HEK293 (cell line): ENCODE measurements around the gene SNCAIP.

Source experiments
- CTCF ChIA-PET: fragments of 350-600 bp; formaldehyde crosslinking; extraction: SDS; loops from one replicate; lab custom pipeline; 2021; ENCODE audit warnings: antibody characterized with exemption; lab: Yijun Ruan, JAX
- POLR2A ChIA-PET: fragments of 300-600 bp; formaldehyde crosslinking; extraction: SDS; loops from one replicate; lab custom pipeline; 2020; ENCODE audit warnings: antibody characterized with exemption, inconsistent platforms; lab: Yijun Ruan, JAX
- H3K27ac ChIP-seq: fragments of 200-500 bp; sonication (Bioruptor generic); 2 replicates; pipeline ENCODE4 v1.5.1; 2014; ENCODE audit warnings: low read depth, low read length, control low read depth, inconsistent platforms; ENCODE audit errors: extremely low read depth
- H3K36me3 ChIP-seq, 2 experiments: fragments of 200-500 bp in 1 of 2; sonication (Bioruptor generic) in 1 of 2; 1 replicate in 1 of 2; 2 replicates in 1 of 2; pipeline ENCODE4 v1.5.1; 2014 to 2017; ENCODE audit warnings: inconsistent platforms in 2 of 2, low read length in 2 of 2; ENCODE audit not compliant: control insufficient read depth in 2 of 2, insufficient read depth in 1 of 2
- H3K4me1 ChIP-seq: fragments of 200-500 bp; sonication (Bioruptor generic); 2 replicates; pipeline ENCODE4 v1.5.1; 2014; ENCODE audit warnings: mild to moderate bottlenecking, low read length, inconsistent platforms; ENCODE audit not compliant: control insufficient read depth, insufficient read depth
- H3K4me3 ChIP-seq: 2 replicates; pipeline ENCODE4 v1.5.1; 2011; ENCODE audit warnings: low read depth, mild to moderate bottlenecking, control low read depth, low read length, moderate library complexity
- H3K9me3 ChIP-seq: fragments of 200-500 bp; sonication (Bioruptor generic); 2 replicates; pipeline ENCODE4 v1.5.1; 2014; ENCODE audit warnings: low read depth, low read length, inconsistent platforms; ENCODE audit not compliant: control insufficient read depth, insufficient read depth
- FEZF1 ChIP-seq: fragments of 450-650 bp; formaldehyde crosslinking; IDR thresholded peaks from 2 replicates; pipeline ENCODE4 v1.5.1; 2016; ENCODE audit warnings: missing biosample characterization, missing genetic modification characterization
- GFI1B ChIP-seq: fragments of 450-650 bp; formaldehyde crosslinking; IDR thresholded peaks from 2 replicates; pipeline ENCODE4 v1.5.1; 2016; ENCODE audit warnings: missing biosample characterization, missing genetic modification characterization
- KLF10 ChIP-seq: fragments of 450-650 bp; IDR thresholded peaks from 2 replicates; pipeline ENCODE4 v1.5.1; 2018; ENCODE audit warnings: missing biosample characterization, mild to moderate bottlenecking, missing genetic modification characterization
- PBX3 ChIP-seq: sonication (generic); formaldehyde crosslinking; IDR thresholded peaks from 2 replicates; pipeline ENCODE4 v1.8.1; 2022; ENCODE audit warnings: mild to moderate bottlenecking, moderate library complexity, missing genetic modification reagents
- WT1 ChIP-seq: fragments of 450-650 bp; formaldehyde crosslinking; IDR thresholded peaks from 2 replicates; pipeline ENCODE4 v1.5.1; 2016; ENCODE audit warnings: missing biosample characterization, missing genetic modification characterization
- ZNF174 ChIP-seq: fragments of 450-650 bp; formaldehyde crosslinking; IDR thresholded peaks from 2 replicates; pipeline ENCODE4 v1.5.0; 2017; ENCODE audit warnings: missing biosample characterization, mild to moderate bottlenecking, missing genetic modification characterization
- ZNF223 ChIP-seq: fragments of 450-650 bp; formaldehyde crosslinking; IDR thresholded peaks from 2 replicates; pipeline ENCODE4 v1.5.1; 2016; ENCODE audit warnings: missing biosample characterization, missing genetic modification characterization
- ZNF239 ChIP-seq: fragments of 450-650 bp; formaldehyde crosslinking; IDR thresholded peaks from 2 replicates; pipeline ENCODE4 v1.5.1; 2016; ENCODE audit warnings: missing biosample characterization, missing genetic modification characterization
- ZNF341 ChIP-seq: fragments of 450-650 bp; formaldehyde crosslinking; IDR thresholded peaks from 2 replicates; pipeline ENCODE4; 2016; ENCODE audit warnings: low read depth, missing biosample characterization, missing genetic modification characterization
- ZNF366 ChIP-seq: fragments of 450-650 bp; formaldehyde crosslinking; conservative IDR thresholded peaks from 2 replicates; pipeline ENCODE4 v1.5.1; 2016; ENCODE audit warnings: missing biosample characterization, missing genetic modification characterization
- ZNF398 ChIP-seq: fragments of 450-650 bp; formaldehyde crosslinking; IDR thresholded peaks from 2 replicates; pipeline ENCODE4 v1.5.1; 2017; ENCODE audit warnings: missing biosample characterization, missing genetic modification characterization
- ZNF416 ChIP-seq: fragments of 450-650 bp; formaldehyde crosslinking; IDR thresholded peaks from 2 replicates; pipeline ENCODE4 v1.5.1; 2016; ENCODE audit warnings: missing biosample characterization, missing genetic modification characterization
- ZNF426 ChIP-seq: fragments of 450-650 bp; formaldehyde crosslinking; IDR thresholded peaks from 2 replicates; pipeline ENCODE4 v1.5.1; 2017; ENCODE audit warnings: missing biosample characterization, missing genetic modification characterization, mild to moderate bottlenecking, inconsistent platforms, moderate library complexity
- ZNF449 ChIP-seq: fragments of 450-650 bp; formaldehyde crosslinking; IDR thresholded peaks from 2 replicates; pipeline ENCODE4 v1.5.1; 2017; ENCODE audit warnings: missing biosample characterization, mild to moderate bottlenecking, missing genetic modification characterization, moderate library complexity
- ZNF555 ChIP-seq: fragments of 450-650 bp; formaldehyde crosslinking; conservative IDR thresholded peaks from 2 replicates; pipeline ENCODE4 v1.5.1; 2017; ENCODE audit warnings: missing biosample characterization, mild to moderate bottlenecking, missing genetic modification characterization, inconsistent platforms
- ZNF571 ChIP-seq: fragments of 450-650 bp; formaldehyde crosslinking; IDR thresholded peaks from 2 replicates; pipeline ENCODE4 v1.5.0; 2017; ENCODE audit warnings: missing biosample characterization, missing genetic modification characterization
- ZNF747 ChIP-seq: fragments of 450-650 bp; formaldehyde crosslinking; IDR thresholded peaks from 2 replicates; pipeline ENCODE4 v1.5.1; 2016; ENCODE audit warnings: missing biosample characterization, missing genetic modification characterization
- TF ChIP-seq, protein P1 (sequence below): fragments of 450-650 bp; formaldehyde crosslinking; IDR thresholded peaks from 2 replicates; pipeline ENCODE4 v1.5.1; 2017; ENCODE audit warnings: missing biosample characterization, missing genetic modification characterization

The SNCAIP gene

DNA sequence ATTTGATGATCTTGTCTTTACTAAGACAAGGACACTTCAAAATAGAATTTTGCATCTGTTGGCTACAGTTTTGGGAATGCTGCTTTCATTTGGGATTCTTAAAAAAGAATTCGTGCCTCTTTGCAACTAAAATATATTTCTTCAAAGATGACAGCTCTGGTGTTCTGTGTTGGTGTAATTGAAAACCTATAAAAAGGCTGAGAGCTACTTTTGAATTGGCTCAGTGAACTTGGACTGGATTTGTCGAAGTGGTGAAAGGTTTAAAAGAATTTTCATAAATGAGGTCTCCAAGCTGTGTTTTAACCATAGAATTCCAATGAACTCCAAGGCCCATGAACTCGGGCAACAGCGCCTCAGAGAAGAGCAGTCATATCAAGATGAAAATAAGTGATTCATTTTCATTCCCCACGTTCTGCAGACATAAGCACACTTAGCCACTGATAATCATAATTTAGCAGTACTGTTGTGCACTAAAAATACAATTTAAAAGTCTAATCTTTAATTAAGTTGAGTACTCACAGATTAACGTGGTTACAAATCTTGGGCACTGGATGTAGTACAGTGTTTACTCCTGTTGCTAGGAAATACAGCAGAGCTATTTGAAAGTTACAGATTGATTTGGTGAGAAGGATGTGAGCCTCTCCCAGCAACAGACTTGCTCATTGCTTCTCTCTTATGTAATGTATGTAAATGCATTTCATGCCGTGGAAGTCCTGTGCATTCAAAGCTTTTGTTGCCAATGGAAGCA, 10.9 kb downstream of the SNCAIP start:
- Histone ChIP-seq H3K36me3 (no peaks in the 10 kb centered on the region), H3K27ac (no peak overlapping the region), H3K4me3 (no peak overlapping the region), H3K4me1 (peaks cover 12% of the 10 kb centered on the region; the same call in 1 of the 2 replicates)
- POLR2A ChIA-PET = no interaction called here
- TF ChIP-seq ZNF426 = no peak
- no peak for TF ChIP-seq PBX3
- 0 out of 2 replicates have a peak, but pooled peaks have one; percentile 11 for TF ChIP-seq FEZF1 (tag by site-specific recombination)
- TF ChIP-seq, protein P1, sequence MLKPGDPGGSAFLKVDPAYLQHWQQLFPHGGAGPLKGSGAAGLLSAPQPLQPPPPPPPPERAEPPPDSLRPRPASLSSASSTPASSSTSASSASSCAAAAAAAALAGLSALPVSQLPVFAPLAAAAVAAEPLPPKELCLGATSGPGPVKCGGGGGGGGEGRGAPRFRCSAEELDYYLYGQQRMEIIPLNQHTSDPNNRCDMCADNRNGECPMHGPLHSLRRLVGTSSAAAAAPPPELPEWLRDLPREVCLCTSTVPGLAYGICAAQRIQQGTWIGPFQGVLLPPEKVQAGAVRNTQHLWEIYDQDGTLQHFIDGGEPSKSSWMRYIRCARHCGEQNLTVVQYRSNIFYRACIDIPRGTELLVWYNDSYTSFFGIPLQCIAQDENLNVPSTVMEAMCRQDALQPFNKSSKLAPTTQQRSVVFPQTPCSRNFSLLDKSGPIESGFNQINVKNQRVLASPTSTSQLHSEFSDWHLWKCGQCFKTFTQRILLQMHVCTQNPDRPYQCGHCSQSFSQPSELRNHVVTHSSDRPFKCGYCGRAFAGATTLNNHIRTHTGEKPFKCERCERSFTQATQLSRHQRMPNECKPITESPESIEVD (tag by site-specific recombination) = peak; percentile 57; the same call in 1 of the 2 replicates
- no peak for TF ChIP-seq ZNF449
- no peak for TF ChIP-seq ZNF747
- no peak for TF ChIP-seq ZNF239 (tag by site-specific recombination)
- TF ChIP-seq, all 188 proteins: peak for 2
- CTCF ChIA-PET = no interaction called here
- no peaks in the 10 kb centered on the region for H3K9me3 ChIP-seq

- CTCF ChIA-PET = no interaction called here
- H3K36me3 ChIP-seq = no peaks in the 10 kb centered on the region
- no peak overlapping the region for H3K4me3 ChIP-seq
- H3K27ac ChIP-seq = no peak overlapping the region
- POLR2A ChIA-PET = no interaction called here
- H3K9me3 ChIP-seq = no peaks in the 10 kb centered on the region
- peaks cover 12% of the 10 kb centered on the region; the same call in 1 of the 2 replicates for H3K4me1 ChIP-seq
- TF ChIP-seq ZNF341 (tag by site-specific recombination) (no peak), ZNF174 (no peak), ZNF398 (no peak), ZNF555 (no peak), ZNF416 (tag by site-specific recombination) (no peak), GFI1B (no peak), ZNF571 (tag by site-specific recombination) (no peak), KLF10 (tag by site-specific recombination) (no peak), WT1 (tag by site-specific recombination) (no peak), ZNF223 (tag by site-specific recombination) (no peak), ZNF366 (no peak)
Measured at GRCh38 chr5:122323738-122324137, 11.7 kb downstream of the SNCAIP start.
